NT2/D1 (cell line): Measurements from ENCODE around the gene KCNQ5.

Experiments
- DNase-seq: peaks from one replicate; pipeline ENCODE4 v3.0.0-alpha.2; 2011; ENCODE audit warnings: low read depth, low spot score
- H3K27me3 ChIP-seq: 2 replicates; pipeline ENCODE4 v1.6.0; 2011; ENCODE audit warnings: mild to moderate bottlenecking; ENCODE audit not compliant: insufficient read length, insufficient read depth
- H3K36me3 ChIP-seq: 2 replicates; pipeline ENCODE4 v1.6.1; 2011; ENCODE audit warnings: mild to moderate bottlenecking, low read length, mixed read lengths; ENCODE audit not compliant: insufficient read depth, insufficient read length
- H3K4me1 ChIP-seq: 2 replicates; pipeline ENCODE4 v1.5.1; 2011; ENCODE audit not compliant: insufficient read depth, insufficient read length
- H3K4me3 ChIP-seq: 2 replicates; pipeline ENCODE4 v1.5.1; 2011; ENCODE audit warnings: low read depth; ENCODE audit not compliant: insufficient read length
- H3K9ac ChIP-seq: 2 replicates; pipeline ENCODE4 v1.6.0; 2011; ENCODE audit warnings: low read depth; ENCODE audit not compliant: insufficient read length
- H3K9me3 ChIP-seq: 2 replicates; pipeline ENCODE4 v1.5.1; 2011; ENCODE audit warnings: mild to moderate bottlenecking, low read length; ENCODE audit not compliant: insufficient read depth
- SUZ12 ChIP-seq: IDR thresholded peaks from 2 replicates; pipeline ENCODE4 v1.6.1; 2011; ENCODE audit not compliant: insufficient read length, insufficient read depth; ENCODE audit errors: extremely low read depth
- YY1 ChIP-seq: IDR thresholded peaks from 2 replicates; pipeline ENCODE4 v1.6.1; 2011; ENCODE audit not compliant: insufficient read length, insufficient read depth
- ZNF274 ChIP-seq: IDR thresholded peaks from 2 replicates; pipeline ENCODE4 v1.6.1; 2011; ENCODE audit warnings: mild to moderate bottlenecking, low read depth, low read length

The KCNQ5 gene

DNA sequence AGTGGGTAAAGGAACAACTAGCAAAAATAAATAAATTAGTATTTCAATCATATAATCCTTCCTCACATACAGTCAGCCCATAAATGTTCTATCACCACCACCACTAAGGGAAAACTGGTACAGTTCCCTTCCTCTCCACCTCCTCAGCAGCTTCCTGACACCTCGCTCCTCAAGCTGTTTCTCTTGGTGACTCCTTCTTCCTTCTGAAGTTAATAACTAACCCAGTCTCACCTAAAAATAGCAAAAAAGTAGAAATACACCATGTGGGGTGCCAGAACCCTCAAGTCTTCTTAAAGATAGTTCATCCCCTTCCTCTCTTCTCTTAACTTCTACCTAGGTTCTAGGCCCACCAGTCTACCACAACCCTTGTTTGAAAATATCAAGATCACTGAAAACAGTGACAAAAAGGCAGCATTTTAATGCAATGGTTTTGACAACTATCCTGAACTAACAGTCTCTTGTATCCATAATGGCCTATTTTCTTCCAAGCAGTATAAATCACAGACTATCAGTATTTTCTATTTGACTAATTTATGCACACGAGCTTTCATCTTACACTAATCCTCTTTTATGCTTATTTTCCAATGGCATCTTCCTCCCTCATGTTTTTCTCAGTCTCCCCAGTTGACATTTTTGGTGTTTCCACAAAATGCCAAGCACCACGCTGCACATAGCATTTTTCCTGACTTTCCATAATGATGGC is 518.0 kb downstream of the KCNQ5 start:
- TF ChIP-seq SUZ12 (no peak), YY1 (no peak), ZNF274 (no peak)
- Histone ChIP-seq H3K4me1 (no peaks in the 10 kb centered on the region), H3K9ac (no peak overlapping the region), H3K27me3 (no peaks in the 10 kb centered on the region), H3K9me3 (no peaks in the 10 kb centered on the region), H3K36me3 (no peaks in the 10 kb centered on the region), H3K4me3 (no peak overlapping the region)
- DNase-seq, result no peak

DNA sequence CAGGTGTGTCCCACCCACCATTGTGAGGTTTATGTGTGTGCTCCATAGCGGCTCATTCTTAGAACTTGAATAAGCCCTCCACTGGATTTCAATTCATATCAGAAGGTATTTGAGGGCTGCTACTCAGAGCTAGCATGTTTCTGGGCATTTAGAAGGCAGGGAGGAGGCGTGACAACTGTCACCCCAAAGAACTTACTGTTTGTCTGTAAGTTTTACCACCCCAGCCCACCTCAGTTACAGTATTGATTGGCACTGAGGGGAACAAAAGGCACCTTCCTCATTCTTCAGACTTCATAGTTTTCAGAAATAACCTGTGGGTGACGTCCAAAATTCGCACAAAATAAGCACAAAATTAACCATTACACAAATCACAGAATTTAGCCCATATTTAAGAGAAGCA is 521.7 kb downstream of the KCNQ5 start:
- no peaks in the 10 kb centered on the region for H3K4me1 ChIP-seq
- no peak overlapping the region for H3K9ac ChIP-seq
- no peak for DNase-seq
- no peaks in the 10 kb centered on the region for H3K27me3 ChIP-seq
- no peaks in the 10 kb centered on the region for H3K9me3 ChIP-seq
- TF ChIP-seq YY1, result no peak
- no peaks in the 10 kb centered on the region for H3K36me3 ChIP-seq
- H3K4me3 ChIP-seq, result no peak overlapping the region

DNA sequence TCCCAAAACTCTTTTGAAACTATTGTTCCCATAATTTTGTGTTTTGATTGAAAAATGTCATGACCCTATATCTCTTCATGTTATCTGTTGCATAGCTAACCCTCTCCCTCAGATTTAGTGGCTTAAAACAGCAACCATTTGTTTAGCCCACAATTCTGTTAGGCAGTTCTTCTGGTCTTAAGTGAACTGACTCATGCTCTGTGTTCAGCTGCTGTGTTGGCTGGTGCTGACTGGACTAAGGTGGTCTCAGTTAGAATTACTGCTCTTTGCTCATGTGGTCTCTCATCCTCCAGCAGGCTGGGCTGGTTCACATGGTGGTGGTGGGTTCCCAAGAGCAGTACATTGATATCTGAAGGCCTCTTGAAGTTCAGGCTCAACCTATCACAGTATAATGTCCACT is 522.7 kb downstream of the KCNQ5 start:
- Histone ChIP-seq H3K4me1 (no peaks in the 10 kb centered on the region), H3K27me3 (no peaks in the 10 kb centered on the region), H3K36me3 (no peaks in the 10 kb centered on the region), H3K9me3 (no peaks in the 10 kb centered on the region), H3K4me3 (no peak overlapping the region), H3K9ac (no peak overlapping the region)
- TF ChIP-seq YY1 (no peak), ZNF274 (no peak), SUZ12 (no peak)
- no peak for DNase-seq

DNA sequence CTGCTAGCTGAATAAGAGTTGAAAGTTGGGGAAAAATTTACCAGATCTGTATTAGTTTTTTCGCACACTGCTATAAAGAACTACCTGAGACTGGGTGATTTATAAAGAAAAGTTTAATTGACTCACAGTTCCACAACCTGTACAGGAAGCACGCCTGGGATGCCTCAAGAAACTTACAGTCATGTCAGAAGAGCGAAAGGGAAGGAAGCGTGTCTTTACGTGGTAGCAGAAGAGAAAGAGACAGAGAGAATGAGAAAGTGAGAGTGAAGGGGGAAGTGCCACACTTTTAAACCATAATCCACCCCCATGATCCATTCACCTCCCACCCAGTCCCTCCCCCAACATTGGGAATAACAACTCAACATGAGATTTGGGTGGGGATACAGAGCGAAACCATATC is 523.8 kb downstream of the KCNQ5 start:
- H3K4me3 ChIP-seq, result no peak overlapping the region
- no peaks in the 10 kb centered on the region for H3K36me3 ChIP-seq
- DNase-seq, result no peak
- TF ChIP-seq SUZ12, result no peak
- no peak for TF ChIP-seq YY1
- no peak for TF ChIP-seq ZNF274
- no peak overlapping the region for H3K9ac ChIP-seq
- no peaks in the 10 kb centered on the region for H3K27me3 ChIP-seq
- no peaks in the 10 kb centered on the region for H3K9me3 ChIP-seq
- no peaks in the 10 kb centered on the region for H3K4me1 ChIP-seq

DNA sequence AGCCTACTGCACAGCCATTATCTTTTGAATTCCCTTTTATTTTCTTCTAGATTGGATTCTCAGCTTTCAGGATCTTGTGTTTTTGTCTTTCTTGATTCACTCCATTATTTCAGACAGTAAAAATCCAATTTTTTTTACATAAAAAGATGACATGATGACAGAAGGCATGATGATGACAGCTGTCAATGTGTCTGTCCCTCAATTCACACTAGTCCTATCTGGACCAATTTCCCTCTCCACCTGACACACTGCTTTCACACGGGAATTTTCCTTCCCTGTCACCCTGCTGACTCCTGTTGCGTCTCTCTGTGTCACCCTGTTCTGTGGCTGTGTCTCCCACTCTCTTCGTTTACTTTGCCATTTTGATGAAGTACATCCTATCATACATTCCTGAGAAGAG is 529.9 kb downstream of the KCNQ5 start:
- DNase-seq, result no peak
- H3K36me3 ChIP-seq, result no peaks in the 10 kb centered on the region
- TF ChIP-seq YY1 (no peak), ZNF274 (no peak), SUZ12 (no peak)

DNA sequence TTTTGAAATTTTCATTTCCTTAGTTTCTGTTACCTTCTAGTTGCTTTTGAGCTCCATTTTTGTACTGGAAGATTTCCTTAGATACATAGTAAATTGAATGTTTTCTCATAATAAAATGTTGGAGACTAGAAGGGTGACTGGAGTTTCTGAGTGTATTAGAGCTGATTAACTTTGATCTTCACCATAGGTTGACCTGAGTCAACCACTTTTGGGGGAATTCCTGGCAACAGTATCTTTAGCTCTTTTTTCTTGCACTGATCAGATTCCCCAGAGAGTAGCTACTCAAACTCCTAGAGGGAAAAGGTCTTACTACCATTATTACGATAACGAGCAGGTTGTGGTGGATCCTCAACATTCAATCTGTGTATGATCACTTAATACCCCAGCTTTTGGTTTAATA is 530.7 kb downstream of the KCNQ5 start:
- H3K27me3 ChIP-seq, result no peaks in the 10 kb centered on the region
- H3K9ac ChIP-seq, result no peak overlapping the region
- no peaks in the 10 kb centered on the region for H3K36me3 ChIP-seq
- no peaks in the 10 kb centered on the region for H3K9me3 ChIP-seq
- no peak for TF ChIP-seq YY1
- DNase-seq, result no peak
- H3K4me3 ChIP-seq, result no peak overlapping the region
- no peaks in the 10 kb centered on the region for H3K4me1 ChIP-seq

More for the DNA sequence above, 529.9 kb downstream of the KCNQ5 start:
- Histone ChIP-seq H3K4me3 (no peak overlapping the region), H3K4me1 (no peaks in the 10 kb centered on the region), H3K27me3 (no peaks in the 10 kb centered on the region), H3K9me3 (no peaks in the 10 kb centered on the region), H3K9ac (no peak overlapping the region)

DNA sequence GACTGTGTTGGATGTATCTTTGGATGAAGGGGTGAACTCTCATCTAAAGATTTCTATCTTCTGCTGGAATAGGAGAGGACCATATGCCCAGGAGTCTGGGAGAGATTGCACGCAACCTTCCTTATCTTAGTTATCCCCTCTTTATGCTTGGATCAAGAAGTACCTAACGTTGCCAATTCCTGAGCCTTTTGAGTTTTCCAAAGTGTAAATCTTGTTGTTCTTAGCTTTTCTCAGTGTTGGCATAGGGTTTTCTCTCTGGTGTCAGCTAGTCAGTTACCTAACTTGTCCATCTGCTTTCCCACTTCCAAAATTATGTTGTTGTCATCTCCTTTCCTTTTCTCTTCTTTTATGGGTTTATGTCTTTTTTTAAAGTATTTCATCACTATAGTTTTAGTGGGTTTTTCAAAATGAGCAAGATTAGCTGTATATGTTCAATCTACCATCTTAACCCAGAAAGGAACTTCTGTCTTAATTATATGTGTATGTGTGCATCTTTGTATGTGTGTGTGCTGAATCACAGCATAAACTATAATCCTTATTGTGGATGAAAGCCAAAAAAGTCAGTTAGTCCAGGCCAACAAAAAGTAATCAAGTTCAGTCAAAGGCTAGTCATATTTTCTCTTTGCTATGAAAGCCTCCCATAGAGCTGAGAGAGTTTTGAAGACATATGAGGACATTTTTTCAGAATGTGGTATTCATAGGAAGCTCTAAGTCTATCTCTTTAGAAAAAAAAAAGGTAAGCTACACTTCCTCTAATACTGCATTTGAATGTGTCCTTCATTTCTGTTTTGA is 531.3 kb downstream of the KCNQ5 start:
- Histone ChIP-seq H3K36me3 (no peaks in the 10 kb centered on the region), H3K4me1 (no peaks in the 10 kb centered on the region), H3K4me3 (no peak overlapping the region), H3K27me3 (no peaks in the 10 kb centered on the region), H3K9ac (no peak overlapping the region), H3K9me3 (no peaks in the 10 kb centered on the region)
- TF ChIP-seq YY1, result no peak
- TF ChIP-seq SUZ12, result no peak
- TF ChIP-seq ZNF274, result no peak
- DNase-seq, result no peak
